ENCODE data around the gene HEATR9. TPM values are rescaled to one million over a fixed set of nuclear protein-coding genes. Genes with fewer than 3 reads are reported as not detected.

HEATR9 gene
- total RNA-seq, 1 donor from 2014 or later = 0.21 TPM

DNA sequence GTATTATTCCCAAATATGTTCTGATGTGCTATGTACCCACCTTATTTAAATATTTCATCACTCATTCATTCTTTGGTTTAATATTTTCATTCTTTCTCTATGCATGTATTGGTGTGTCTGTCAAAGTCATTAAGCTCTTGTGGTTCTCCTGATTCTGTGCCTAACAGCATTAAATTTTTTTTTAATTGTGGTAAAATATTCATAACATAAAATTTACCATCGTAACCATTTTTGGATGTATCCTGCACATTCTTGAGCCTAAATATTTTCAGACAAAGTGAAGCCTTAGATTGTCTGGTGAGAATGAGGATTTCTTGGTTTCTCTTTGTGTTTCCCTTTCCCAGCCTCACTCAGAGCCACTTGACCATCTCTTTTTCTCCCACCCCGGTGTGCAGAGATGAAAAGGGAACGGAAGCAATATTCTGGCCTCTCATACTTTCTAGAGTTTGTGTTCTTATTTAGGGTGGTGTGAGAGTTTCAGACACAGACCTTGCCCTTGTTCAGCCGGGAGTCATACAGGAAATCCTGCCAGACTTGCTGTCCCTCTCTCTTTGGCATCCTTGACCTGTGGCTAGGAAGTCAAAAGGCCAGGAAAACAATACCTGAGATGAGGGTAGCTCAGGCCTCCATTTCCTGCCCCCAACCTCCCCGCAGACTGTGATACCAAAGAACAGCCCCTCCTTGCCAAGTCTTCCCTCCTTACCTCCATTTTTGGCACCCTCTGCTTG lies 6.5 kb upstream of the HEATR9 start:
- Histone ChIP-seq H3K4me3 (no peak overlapping the region), H3K36me3 (no peaks in the 10 kb centered on the region), H3K4me1 (peaks cover 10% of the 10 kb centered on the region), H3K27ac (no peak overlapping the region), H3K9me3 (no peaks in the 10 kb centered on the region), H3K27me3 (ENCODE audit: low read depth) (no peaks in the 10 kb centered on the region)
- no peak for DNase-seq
- intact Hi-C loops (cut with DNase I) = no loop called here
- TF ChIP-seq, protein P1, sequence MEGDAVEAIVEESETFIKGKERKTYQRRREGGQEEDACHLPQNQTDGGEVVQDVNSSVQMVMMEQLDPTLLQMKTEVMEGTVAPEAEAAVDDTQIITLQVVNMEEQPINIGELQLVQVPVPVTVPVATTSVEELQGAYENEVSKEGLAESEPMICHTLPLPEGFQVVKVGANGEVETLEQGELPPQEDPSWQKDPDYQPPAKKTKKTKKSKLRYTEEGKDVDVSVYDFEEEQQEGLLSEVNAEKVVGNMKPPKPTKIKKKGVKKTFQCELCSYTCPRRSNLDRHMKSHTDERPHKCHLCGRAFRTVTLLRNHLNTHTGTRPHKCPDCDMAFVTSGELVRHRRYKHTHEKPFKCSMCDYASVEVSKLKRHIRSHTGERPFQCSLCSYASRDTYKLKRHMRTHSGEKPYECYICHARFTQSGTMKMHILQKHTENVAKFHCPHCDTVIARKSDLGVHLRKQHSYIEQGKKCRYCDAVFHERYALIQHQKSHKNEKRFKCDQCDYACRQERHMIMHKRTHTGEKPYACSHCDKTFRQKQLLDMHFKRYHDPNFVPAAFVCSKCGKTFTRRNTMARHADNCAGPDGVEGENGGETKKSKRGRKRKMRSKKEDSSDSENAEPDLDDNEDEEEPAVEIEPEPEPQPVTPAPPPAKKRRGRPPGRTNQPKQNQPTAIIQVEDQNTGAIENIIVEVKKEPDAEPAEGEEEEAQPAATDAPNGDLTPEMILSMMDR (IDR thresholded peaks at IDR 0.05) = no peak
- no peak for ATAC-seq

DNA sequence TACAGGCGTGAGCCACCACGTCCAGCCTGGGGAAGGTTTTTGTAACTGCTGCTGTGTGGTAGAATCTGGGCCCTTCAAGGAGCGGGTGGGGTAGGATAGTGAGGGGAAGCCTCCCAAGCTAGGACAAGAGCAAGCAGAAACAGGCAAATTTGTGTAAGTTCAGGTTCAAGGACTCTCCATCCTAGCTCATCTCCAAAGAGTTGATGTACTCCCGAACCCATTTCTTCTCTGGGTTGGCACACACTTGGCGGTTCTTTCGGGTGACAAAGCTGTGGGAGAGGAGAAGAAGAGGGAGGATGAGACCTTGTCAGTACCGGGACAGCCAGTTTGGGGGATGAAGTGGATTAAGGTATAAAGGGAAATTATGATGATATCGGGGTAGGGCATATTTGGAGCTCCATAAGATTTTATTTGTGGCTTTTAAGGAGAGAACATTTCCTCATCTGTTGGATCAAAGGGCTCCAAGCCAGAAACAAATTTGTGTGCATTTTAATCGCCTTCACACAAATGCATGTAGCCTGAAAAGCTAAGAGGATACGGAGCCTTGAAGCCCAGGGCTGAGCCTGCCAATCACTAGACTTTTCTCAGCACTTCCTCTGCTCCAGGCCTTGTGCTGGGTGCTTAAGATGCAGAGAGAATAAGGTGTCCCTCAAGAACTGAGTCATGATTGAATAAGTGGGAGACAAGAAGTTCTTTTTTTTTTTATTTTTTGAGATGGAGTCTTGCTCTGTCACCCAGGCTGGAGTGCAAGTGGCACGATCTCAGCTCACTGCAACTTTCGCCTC lies 3.7 kb upstream of the HEATR9 start:
- no peak for ATAC-seq
- intact Hi-C loops (cut with DNase I) = no loop called here
- Histone ChIP-seq H3K36me3 (no peaks in the 10 kb centered on the region), H3K27me3 (ENCODE audit: low read depth) (no peaks in the 10 kb centered on the region), H3K4me3 (no peak overlapping the region), H3K27ac (no peak overlapping the region), H3K4me1 (peaks cover 10% of the 10 kb centered on the region), H3K9me3 (no peaks in the 10 kb centered on the region)
- DNase-seq = no peak
- TF ChIP-seq, protein P1 (IDR thresholded peaks at IDR 0.05) = no peak

DNA sequence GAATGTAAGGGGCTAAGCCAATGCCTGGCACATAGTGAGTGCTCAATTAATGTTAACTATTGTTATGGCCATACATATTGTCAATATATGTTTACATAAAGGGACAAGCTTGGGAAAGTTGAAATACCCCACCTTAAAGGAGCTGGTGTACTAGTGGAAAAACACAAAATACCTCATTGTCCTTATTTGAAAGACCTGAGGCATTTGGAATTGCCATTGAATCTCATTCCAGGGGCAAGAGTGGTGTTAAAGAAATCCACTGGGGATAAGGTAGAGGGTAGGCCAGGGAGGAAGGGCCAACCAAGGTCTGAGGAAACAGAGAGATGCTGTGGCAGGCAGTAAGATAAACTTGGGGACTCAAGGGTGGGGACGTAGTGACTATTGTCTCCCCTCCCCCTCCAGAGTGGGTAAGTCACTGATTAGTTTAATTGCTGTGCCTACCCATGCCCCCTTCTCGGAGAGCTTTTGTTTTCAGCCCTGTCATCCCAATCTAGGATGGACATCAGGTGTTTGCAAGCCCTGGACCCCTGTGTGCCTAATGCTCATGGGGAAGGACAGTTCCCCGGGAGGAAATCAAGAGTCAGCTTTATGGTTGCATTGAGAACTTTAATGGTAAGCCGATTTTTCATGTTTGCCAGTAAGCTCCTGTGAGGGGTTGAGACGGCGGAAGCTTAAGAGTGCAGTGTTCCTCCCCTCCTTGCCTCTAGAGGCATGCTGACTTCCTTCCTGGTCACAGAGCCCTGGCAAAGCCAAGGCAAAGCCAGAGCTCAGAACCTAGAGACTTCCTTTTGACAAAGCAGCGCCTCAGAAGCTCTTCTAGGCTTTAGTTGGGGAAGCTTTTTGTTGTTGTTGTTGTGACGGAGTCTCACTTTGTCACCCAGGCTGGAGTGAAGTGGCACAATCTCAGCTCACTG lies 2.5 kb upstream of the HEATR9 start:
- Histone ChIP-seq H3K9me3 (no peaks in the 10 kb centered on the region), H3K27me3 (ENCODE audit: low read depth) (no peaks in the 10 kb centered on the region), H3K36me3 (no peaks in the 10 kb centered on the region), H3K27ac (no peak overlapping the region), H3K4me1 (peaks cover 10% of the 10 kb centered on the region), H3K4me3 (no peak overlapping the region)
- intact Hi-C loops (cut with DNase I) = no loop called here
- DNase-seq (no peak), ATAC-seq (peak in 1 of 2 donors; percentile 50)
- TF ChIP-seq, protein P1 (IDR thresholded peaks at IDR 0.05) = peak; percentile 7

DNA sequence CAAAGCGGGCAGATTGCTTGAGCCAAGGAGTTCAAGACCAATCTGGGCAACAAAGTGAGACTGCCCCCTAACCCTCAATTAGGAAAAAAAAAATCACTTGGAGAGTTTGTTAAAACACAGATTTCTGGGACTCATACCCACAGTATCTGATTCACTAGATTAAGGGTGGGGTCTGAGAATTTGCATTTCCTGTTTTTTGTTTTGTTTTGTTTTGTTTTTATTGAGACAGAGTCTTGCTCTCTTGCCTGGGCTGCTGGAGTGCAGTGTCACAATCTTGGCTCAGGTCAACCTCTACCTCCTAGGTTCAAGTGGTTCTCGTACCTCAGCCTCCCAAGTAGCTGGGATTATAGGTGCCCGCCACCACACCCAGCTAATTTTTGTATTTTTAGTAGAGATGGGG lies 1.1 kb downstream of the HEATR9 start:
- Histone ChIP-seq H3K4me1 (no peaks in the 10 kb centered on the region), H3K27ac (no peak overlapping the region), H3K27me3 (ENCODE audit: low read depth) (no peaks in the 10 kb centered on the region), H3K4me3 (no peak overlapping the region), H3K36me3 (no peaks in the 10 kb centered on the region), H3K9me3 (no peaks in the 10 kb centered on the region)
- ATAC-seq (no peak), DNase-seq (no peak)
- TF ChIP-seq, protein P1 (IDR thresholded peaks at IDR 0.05) = no peak
- intact Hi-C loops (cut with DNase I) = no loop called here

DNA sequence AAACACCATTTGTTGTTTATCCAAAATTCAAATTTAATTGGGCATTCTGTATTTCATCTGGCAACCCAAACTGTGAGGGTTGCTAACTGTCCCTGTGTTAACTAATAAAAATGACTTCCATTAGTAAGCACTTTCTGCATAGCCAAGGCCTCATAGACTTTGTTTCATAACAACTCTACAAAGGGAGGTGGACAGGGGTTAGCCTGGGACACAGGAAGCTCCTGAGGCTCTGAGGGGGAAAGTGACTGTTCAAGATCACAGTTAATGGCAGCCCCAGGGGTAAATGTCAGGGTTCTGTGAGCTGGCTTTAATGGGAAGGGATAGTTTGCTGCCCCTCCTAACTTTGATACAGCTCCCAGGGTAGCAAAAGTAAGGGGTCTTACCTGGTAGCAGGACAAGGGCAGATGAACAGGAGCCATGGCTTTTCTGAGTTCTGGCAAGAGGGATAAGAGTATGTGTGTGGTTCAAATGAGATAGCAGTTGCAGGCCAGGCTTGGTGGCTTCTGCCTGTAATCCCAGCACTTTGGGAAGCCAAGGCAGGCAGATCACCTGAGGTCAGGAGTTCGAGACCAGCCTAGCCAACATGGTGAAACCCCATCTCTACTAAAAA lies 2.2 kb downstream of the HEATR9 start:
- Histone ChIP-seq H3K9me3 (no peaks in the 10 kb centered on the region), H3K4me3 (no peak overlapping the region), H3K27me3 (ENCODE audit: low read depth) (no peaks in the 10 kb centered on the region), H3K36me3 (no peaks in the 10 kb centered on the region), H3K27ac (no peak overlapping the region), H3K4me1 (no peaks in the 10 kb centered on the region)
- DNase-seq (no peak), ATAC-seq (no peak)
- TF ChIP-seq, protein P1 (IDR thresholded peaks at IDR 0.05) = no peak
- intact Hi-C loops (cut with DNase I) = no loop called here

Data from lower lobe of right lung (tissue), 2 donors.